Rectal smooth muscle tissue (tissue), 1 donor: ENCODE results near the gene DPF1.

Experiments used
- H3K27ac ChIP-seq: one replicate; pipeline ENCODE4 v1.7.0; 2013; ENCODE audit warnings: low read depth, low read length, inconsistent platforms
- H3K27me3 ChIP-seq: one replicate; pipeline ENCODE4 v1.7.0; 2013; ENCODE audit warnings: low read length; ENCODE audit not compliant: control insufficient read depth, insufficient read depth
- H3K36me3 ChIP-seq: one replicate; pipeline ENCODE4 v1.7.0; 2013; ENCODE audit warnings: low read length; ENCODE audit not compliant: control insufficient read depth, insufficient read depth
- H3K4me1 ChIP-seq: one replicate; pipeline ENCODE4 v1.7.0; 2013; ENCODE audit warnings: low read length; ENCODE audit not compliant: control insufficient read depth, insufficient read depth
- H3K4me3 ChIP-seq: one replicate; pipeline ENCODE4 v1.7.0; 2013; ENCODE audit warnings: low read length
- H3K9ac ChIP-seq: one replicate; pipeline ENCODE4 v1.7.0; 2013; ENCODE audit warnings: low read length

Gene DPF1

DNA sequence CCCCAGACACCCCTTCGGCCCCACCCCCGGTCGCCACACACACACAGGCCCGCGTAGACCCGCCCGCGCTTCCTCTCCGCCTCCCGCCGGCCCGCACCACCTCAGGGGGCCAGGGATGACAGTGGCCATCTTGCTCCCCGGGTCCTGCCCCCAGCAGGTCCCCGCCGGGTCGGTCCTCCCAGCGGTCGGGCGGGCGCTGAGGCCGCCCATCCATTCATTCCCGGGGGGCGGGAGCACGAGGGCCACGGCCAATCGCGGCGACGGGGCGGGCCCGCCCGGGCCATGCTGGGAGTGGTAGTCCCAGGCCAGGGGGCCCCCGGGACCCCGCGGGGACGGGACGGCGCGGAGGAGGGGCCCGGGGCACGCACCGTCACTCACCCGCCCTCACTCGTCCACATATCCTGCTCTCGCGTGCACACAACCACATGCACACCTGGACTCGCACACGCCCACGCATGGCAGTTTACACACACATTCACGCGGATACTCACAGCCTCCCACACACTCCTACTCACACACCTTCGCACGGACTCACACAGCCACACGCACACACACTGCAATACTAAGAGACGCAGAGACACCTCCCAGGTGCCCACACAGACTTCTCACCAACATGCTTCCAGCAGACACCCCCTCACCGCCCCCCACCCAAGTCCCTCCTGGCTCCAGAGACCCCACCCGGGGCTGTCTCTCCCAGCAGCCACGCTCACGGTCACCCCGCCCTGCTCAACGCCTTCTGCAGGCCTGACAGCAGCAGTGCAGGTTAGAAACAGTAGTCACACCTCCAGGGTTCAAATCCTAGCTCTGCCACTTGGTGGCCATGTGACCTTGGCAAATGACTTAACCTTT lies at the start of gene DPF1:
Gene DPF1 (minus strand): TSS at position 209 of the 849 bp plus-strand sequence. CDS start 80 bp downstream, at position 129.
- Histone ChIP-seq H3K4me1 (no peaks in the 10 kb centered on the region), H3K9ac (no peak within 1 kb of the TSS), H3K4me3 (peak within 1 kb of the TSS; percentile 36), H3K36me3 (no peaks in the 10 kb centered on the region), H3K27me3 (peaks cover 47% of the 10 kb centered on the region), H3K27ac (no peak within 1 kb of the TSS)

DNA sequence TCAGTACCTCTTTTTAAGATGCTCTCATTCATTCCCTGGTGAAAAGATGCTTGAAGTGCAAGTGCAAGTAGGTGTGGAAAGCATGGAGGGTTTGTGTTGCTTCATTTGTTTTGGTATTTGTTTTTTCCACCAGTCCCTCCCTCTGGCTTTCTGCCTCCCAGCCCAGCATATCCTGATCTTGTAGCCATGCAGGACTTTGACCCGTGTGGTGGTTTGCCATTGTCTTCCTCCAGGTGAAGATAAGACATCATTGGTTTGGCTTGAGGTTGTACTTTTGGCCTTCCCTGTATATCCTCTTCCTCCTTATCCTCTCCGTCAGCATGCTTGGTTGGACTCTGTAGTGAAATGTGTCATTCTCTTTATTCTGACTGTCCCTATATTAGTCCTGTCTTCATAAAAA lies 49.5 kb upstream of the DPF1 start:
- peaks cover 10% of the 10 kb centered on the region for H3K4me1 ChIP-seq

DNA sequence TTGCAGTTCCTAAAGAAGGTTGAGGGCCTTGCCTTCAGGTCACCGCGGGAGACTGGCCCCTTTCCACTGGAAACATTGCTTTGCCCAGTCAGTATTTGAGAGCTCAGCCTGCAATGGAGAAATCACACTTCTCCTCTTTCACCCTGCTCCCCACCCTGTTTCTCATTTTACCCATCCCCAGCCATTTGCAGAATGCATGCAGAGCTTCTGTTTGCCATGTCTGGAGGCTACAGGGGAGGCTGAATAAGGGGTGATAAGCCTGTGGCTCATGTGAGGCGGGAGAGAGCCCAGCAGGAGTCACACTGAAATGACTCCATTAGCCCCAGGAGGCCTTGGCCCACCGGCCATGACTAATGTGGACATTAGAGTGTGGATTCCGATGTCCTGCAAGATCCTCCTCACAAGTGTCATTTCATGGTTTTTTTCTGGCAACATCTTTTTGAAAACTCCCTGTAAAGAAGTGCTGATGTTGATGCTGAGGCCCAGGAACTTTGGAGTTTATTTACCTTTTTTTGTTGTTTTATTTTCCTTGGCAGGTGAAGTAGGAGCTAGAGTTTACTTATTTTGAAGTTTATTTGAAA lies 46.7 kb upstream of the DPF1 start:
- Histone ChIP-seq H3K4me3 (no peak overlapping the region), H3K9ac (no peak overlapping the region), H3K36me3 (no peaks in the 10 kb centered on the region), H3K27me3 (no peaks in the 10 kb centered on the region), H3K4me1 (peaks cover 6% of the 10 kb centered on the region), H3K27ac (no peak overlapping the region)

More for the DNA sequence above, 49.5 kb upstream of the DPF1 start:
- Histone ChIP-seq H3K27ac (peak overlapping the region; percentile 15), H3K4me3 (no peak overlapping the region), H3K9ac (no peak overlapping the region), H3K36me3 (no peaks in the 10 kb centered on the region), H3K27me3 (no peaks in the 10 kb centered on the region)

DNA sequence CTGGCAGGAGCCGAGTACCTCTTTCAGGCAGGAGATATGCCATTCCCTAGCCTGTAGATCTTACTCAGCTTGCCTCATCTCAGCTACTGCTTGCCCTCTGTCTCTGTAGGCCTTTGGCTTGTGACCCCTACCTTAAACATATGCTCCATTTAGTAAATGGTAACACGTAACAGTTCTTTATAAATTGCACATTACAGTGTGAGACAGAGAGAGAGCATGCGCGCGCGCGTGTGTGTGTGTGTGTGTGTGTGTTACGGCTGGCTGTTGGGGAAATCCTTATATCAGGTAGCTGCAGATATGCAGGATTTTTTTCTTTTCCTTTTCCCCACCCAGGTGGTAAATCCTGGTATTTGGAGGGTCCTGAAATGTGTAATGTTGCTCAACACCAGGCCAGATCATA lies 44.5 kb upstream of the DPF1 start:
- H3K4me3 ChIP-seq: no peak overlapping the region
- no peaks in the 10 kb centered on the region for H3K27me3 ChIP-seq
- H3K27ac ChIP-seq: no peak overlapping the region
- H3K36me3 ChIP-seq: no peaks in the 10 kb centered on the region
- no peak overlapping the region for H3K9ac ChIP-seq
- peaks cover 6% of the 10 kb centered on the region for H3K4me1 ChIP-seq

DNA sequence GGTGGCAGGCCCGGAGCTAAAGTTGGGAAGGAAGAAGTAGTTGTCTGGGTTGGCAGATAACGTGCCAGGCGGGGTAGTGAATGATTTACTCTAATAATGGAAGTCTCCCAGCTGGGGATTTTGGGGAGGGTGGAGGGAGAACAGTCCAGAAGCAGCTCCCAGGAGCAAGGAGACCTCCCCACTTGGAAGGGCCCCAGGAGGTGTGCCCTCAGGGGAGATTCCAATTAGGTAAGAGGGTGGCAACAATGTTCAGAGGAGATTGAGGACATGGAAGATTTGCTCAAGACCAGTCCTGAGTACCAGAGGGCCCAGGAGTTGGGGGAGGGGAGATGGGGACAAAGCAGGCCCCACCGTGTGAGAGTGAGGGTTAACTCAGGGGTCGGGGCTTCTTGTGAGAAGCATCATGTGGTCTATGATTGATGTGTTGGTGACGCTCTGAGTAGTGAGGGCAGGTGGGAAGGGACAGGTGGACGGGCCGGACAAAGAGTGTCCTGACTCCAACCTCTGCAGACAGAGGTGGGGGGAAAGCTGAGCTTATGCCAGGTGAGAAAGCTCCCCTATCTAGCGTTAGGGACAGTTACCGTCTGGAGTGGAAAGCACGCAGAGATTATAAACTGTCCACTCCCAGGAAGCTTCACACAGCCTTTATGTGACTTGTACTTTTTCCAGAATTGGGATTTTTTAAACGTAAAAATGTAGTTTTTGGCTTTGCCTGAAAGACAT lies 43.9 kb upstream of the DPF1 start:
- Histone ChIP-seq H3K9ac (no peak overlapping the region), H3K4me3 (peak overlapping the region; percentile 16), H3K27me3 (no peaks in the 10 kb centered on the region), H3K4me1 (peaks cover 3% of the 10 kb centered on the region), H3K36me3 (no peaks in the 10 kb centered on the region), H3K27ac (no peak overlapping the region)

DNA sequence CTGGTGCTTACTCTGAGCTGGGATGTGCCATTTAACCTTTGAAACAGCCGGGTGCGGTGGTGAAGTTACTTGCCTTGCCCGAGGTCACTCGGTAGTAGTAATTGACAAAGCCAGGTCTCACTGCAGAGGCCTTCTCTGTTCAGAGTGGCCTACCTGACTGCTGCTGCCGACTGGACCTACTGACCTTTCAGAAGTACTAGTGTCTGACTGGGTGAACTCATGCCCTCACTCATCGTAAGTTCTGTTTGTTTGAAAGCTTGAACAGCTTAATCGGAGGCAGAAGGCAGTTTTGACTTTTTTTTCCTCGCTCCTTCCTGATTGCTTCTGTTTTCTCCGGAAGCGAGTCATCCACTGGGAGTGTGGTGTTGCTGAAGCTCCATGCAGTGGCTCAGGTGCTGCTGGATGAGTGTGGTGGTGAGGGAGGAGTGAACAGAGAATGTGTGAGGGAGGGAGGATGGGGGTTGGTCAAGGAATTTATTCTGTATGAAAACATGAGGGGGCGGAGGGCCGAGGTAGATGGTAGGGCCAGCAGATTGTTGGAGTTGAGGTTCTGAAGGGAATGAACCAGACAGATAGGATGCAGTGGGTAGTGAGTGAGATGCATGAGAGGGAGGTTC lies 43.1 kb upstream of the DPF1 start:
- Histone ChIP-seq H3K27me3 (no peaks in the 10 kb centered on the region), H3K4me1 (peaks cover 3% of the 10 kb centered on the region), H3K36me3 (no peaks in the 10 kb centered on the region), H3K9ac (no peak overlapping the region), H3K4me3 (peak overlapping the region; percentile 16), H3K27ac (no peak overlapping the region)

DNA sequence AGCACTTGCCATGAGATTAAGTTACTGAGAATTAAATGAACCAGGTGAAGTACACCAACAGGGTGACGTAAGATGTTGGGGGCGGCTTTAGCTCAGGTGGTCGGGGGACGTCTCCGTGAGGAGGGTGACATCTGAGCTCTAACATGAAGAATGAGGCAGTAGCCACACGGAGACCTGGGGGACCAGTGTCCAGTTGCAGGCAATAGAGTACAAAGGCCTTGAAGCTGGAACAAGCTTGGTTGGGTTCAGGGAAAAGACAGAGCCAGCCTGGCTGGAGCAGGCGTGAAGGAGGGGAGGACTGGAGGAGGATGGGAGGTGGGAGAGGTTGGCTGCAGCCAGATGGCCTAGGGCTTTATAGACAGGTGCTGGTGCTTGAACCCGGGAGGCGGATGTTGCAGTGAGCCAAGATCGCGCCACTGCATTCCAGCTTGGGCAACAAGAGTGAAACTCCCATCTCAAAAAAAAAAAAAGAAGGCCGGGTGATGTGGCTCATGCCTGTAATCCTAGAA lies 42.0 kb upstream of the DPF1 start:
- peak overlapping the region; percentile 81 for H3K4me3 ChIP-seq
- no peak overlapping the region for H3K9ac ChIP-seq
- peak overlapping the region; percentile 45 for H3K27ac ChIP-seq
- peaks cover 3% of the 10 kb centered on the region for H3K4me1 ChIP-seq
- H3K36me3 ChIP-seq: no peaks in the 10 kb centered on the region
- H3K27me3 ChIP-seq: no peaks in the 10 kb centered on the region

DNA sequence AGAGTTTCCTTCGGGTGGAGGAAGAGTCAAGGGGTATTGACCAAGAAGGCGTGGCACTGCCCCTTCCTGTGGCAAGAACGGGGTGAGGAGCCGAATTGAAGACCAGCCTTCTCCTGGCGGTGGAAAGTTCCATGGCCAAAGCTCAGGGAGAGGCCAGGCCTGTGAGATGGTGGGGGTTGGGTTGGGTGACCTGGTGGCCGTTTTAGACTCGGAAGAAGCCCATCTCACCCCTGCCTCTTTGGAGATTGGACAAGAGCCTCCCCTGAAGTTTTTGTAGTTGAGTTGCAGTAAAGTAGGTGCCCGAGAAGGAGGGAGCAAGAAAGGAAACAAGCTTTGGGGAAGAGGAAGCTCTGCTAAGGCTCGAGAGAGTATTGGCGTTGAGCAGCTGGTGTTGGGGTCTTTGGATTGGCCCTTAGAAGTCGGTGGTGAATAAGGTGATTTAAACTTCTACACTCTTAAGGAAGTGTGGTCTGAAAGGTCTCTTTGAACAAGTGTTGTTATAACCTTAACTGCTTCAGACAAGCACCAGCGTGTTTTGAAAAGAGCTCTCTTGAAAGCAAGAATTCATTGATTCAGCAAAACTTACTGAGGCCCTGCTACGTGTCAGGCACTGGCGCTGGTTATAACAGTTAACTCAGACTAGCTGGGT lies 41.3 kb upstream of the DPF1 start:
- Histone ChIP-seq H3K4me3 (peak overlapping the region; percentile 81), H3K27ac (peak overlapping the region; percentile 45), H3K9ac (peak overlapping the region; percentile 86), H3K36me3 (no peaks in the 10 kb centered on the region), H3K27me3 (no peaks in the 10 kb centered on the region), H3K4me1 (no peaks in the 10 kb centered on the region)

DNA sequence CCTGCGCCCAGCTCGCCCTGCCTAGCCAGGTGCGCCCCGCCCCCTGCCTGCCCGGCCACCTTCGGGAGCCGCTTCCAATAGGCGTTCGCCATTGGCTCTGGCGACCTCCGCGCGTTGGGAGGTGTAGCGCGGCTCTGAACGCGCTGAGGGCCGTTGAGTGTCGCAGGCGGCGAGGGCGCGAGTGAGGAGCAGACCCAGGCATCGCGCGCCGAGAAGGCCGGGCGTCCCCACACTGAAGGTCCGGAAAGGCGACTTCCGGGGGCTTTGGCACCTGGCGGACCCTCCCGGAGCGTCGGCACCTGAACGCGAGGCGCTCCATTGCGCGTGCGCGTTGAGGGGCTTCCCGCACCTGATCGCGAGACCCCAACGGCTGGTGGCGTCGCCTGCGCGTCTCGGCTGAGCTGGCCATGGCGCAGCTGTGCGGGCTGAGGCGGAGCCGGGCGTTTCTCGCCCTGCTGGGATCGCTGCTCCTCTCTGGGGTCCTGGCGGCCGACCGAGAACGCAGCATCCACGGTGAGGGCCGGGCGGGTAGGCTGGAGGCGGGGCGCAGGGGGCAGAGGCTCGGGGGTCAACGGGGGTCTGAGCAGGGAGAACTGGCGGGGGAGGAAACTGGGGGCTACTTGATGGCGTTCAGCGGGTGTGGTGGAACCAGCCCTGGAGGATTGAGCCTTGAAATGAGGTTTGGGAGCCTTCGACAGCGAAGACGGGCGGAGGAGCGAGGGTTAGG lies 40.6 kb upstream of the DPF1 start, which contains the start of gene SPINT2:
Gene SPINT2 (plus strand): TSS at position 88 of the 727 bp plus-strand sequence. CDS start 320 bp downstream, at position 408.
- H3K9ac ChIP-seq: peak within 1 kb of the TSS; percentile 86
- peak within 1 kb of the TSS; percentile 81 for H3K4me3 ChIP-seq
- H3K27ac ChIP-seq: peak within 1 kb of the TSS; percentile 45
- no peaks in the 10 kb centered on the region for H3K27me3 ChIP-seq
- H3K4me1 ChIP-seq: no peaks in the 10 kb centered on the region
- no peaks in the 10 kb centered on the region for H3K36me3 ChIP-seq

DNA sequence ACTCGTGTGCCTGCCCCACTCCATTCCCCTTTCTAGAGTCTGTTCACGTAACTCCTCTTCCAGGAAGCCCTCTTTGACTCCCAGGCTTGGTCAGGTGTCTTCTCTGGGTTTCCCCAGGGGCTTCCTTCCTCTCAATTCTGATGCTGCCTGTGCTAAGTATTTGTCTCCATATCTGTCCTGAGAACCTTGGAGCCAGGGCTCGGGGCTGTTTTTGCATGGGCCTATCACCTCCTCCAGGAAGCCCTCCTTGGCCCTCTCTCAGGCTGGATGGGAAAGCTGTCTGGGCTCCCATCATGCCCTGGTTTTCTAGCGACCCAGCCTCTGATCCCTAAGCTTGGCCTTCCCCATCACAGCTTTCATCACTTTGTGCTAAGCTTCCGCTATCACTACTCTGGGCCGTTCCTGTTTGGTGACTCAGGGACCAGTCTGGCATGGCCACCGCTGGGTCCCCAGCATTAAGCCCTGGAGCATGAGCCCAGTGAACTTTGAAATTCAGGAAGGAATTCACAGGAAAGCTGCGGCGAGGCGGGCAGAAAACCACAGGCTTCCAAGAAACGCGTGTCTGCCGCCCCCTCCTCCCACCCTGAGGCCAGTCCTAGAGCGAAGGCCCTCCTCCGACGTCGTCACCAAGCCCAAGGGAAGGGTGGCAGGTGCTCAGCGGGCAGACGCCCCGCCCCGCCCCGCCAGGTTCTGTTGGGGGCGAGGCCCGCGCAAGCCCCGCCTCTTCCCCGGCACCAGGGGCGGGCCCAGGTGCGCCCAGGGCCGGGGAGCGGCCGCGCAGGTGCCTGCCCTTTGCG lies 39.9 kb upstream of the DPF1 start:
- Histone ChIP-seq H3K36me3 (no peaks in the 10 kb centered on the region), H3K4me3 (peak overlapping the region; percentile 81), H3K27ac (peak overlapping the region; percentile 45), H3K27me3 (no peaks in the 10 kb centered on the region), H3K9ac (no peak overlapping the region), H3K4me1 (no peaks in the 10 kb centered on the region)
